H9 (cell line): Measurements from ENCODE around the gene PARP12. TPM values are rescaled to one million over a fixed set of nuclear protein-coding genes. Genes with fewer than 3 reads are reported as not detected.

Source experiments
- DNase-seq: peaks from one replicate; pipeline ENCODE4 v3.0.0-alpha.2; 2017
- H2AFZ ChIP-seq: one replicate; pipeline ENCODE4 v1.6.1; 2013; ENCODE audit warnings: mild to moderate bottlenecking, low read length, control low read depth, moderate library complexity
- H2AK5ac ChIP-seq: 2 replicates; pipeline ENCODE4 v1.6.1; 2013; ENCODE audit warnings: low read length, control low read depth, mixed read lengths; ENCODE audit not compliant: insufficient read length
- H2BK120ac ChIP-seq: one replicate; pipeline ENCODE4 v1.6.1; 2013; ENCODE audit warnings: low read depth, mild to moderate bottlenecking, low read length, control low read depth, inconsistent platforms; ENCODE audit not compliant: poor library complexity, severe bottlenecking
- H2BK12ac ChIP-seq: 2 replicates; pipeline ENCODE4 v1.6.1; 2013; ENCODE audit warnings: low read length, control low read depth, mixed read lengths, low read depth; ENCODE audit not compliant: insufficient read length
- H2BK15ac ChIP-seq: 2 replicates; pipeline ENCODE4 v1.6.1; 2013; ENCODE audit warnings: low read depth, low read length, control low read depth
- H2BK20ac ChIP-seq: one replicate; pipeline ENCODE4 v1.6.1; 2013; ENCODE audit warnings: low read depth, mild to moderate bottlenecking, low read length, control low read depth, inconsistent platforms; ENCODE audit not compliant: poor library complexity, severe bottlenecking
- H2BK5ac ChIP-seq: 2 replicates; pipeline ENCODE4 v1.6.1; 2013; ENCODE audit warnings: low read length, control low read depth, mixed read lengths; ENCODE audit not compliant: insufficient read length
- H3K14ac ChIP-seq: 2 replicates; pipeline ENCODE4 v1.6.1; 2013; ENCODE audit warnings: low read length, control low read depth; ENCODE audit not compliant: insufficient read depth
- H3K18ac ChIP-seq: 2 replicates; pipeline ENCODE4 v1.6.1; 2013; ENCODE audit warnings: low read depth, mild to moderate bottlenecking, mixed read lengths, low read length, control low read depth; ENCODE audit not compliant: insufficient read length
- H3K23ac ChIP-seq: 2 replicates; pipeline ENCODE4 v1.6.1; 2013; ENCODE audit warnings: low read length, control low read depth, mixed read lengths, low read depth; ENCODE audit not compliant: insufficient read length
- H3K23me2 ChIP-seq: 2 replicates; pipeline ENCODE4 v1.6.1; 2013; ENCODE audit warnings: low read depth, mild to moderate bottlenecking, mixed read lengths, low read length, control low read depth; ENCODE audit not compliant: insufficient read length, poor library complexity, severe bottlenecking
- H3K27ac ChIP-seq: 2 replicates; pipeline ENCODE4 v1.5.1; 2013; ENCODE audit warnings: low read length, control low read depth, mixed read lengths, low read depth; ENCODE audit not compliant: insufficient read length
- H3K27me3 ChIP-seq: 2 replicates; pipeline ENCODE4 v1.6.1; 2013; ENCODE audit warnings: low read length, control low read depth, inconsistent platforms; ENCODE audit not compliant: insufficient read depth
- H3K4ac ChIP-seq: 2 replicates; pipeline ENCODE4 v1.6.1; 2013; ENCODE audit warnings: low read depth, mild to moderate bottlenecking, control low read depth, inconsistent platforms, low read length, moderate library complexity
- H3K4me1 ChIP-seq: 2 replicates; pipeline ENCODE4 v1.6.1; 2013; ENCODE audit warnings: low read length, control low read depth, inconsistent platforms; ENCODE audit not compliant: insufficient read depth
- H3K4me2 ChIP-seq: 2 replicates; pipeline ENCODE4 v1.6.1; 2013; ENCODE audit warnings: low read length, control low read depth, mixed read lengths; ENCODE audit not compliant: insufficient read length, insufficient read depth
- H3K56ac ChIP-seq: 2 replicates; pipeline ENCODE4 v1.6.1; 2013; ENCODE audit warnings: low read depth, mild to moderate bottlenecking, mixed read lengths, low read length, control low read depth; ENCODE audit not compliant: insufficient read length
- H3K79me1 ChIP-seq: 2 replicates; pipeline ENCODE4 v1.6.1; 2013; ENCODE audit warnings: low read depth, mild to moderate bottlenecking, moderate library complexity, low read length, control low read depth, inconsistent platforms; ENCODE audit not compliant: insufficient read depth, poor library complexity, severe bottlenecking
- H3K79me2 ChIP-seq: 2 replicates; pipeline ENCODE4 v1.6.1; 2013; ENCODE audit warnings: low read length, control low read depth, inconsistent platforms; ENCODE audit not compliant: insufficient read depth
- H3K9ac ChIP-seq: 2 replicates; pipeline ENCODE4 v1.6.1; 2013; ENCODE audit warnings: low read length, control low read depth, mixed read lengths; ENCODE audit not compliant: insufficient read length; ENCODE audit errors: extremely low read depth
- H3K9me3 ChIP-seq: one replicate; pipeline ENCODE4 v1.6.1; 2013; ENCODE audit warnings: low read depth, low read length, inconsistent platforms; ENCODE audit not compliant: control insufficient read depth
- H3T11ph ChIP-seq: one replicate; pipeline ENCODE4 v1.6.1; 2013; ENCODE audit warnings: mild to moderate bottlenecking, low read length, control low read depth, inconsistent platforms
- H4K20me1 ChIP-seq: one replicate; pipeline ENCODE4 v1.6.1; 2013; ENCODE audit not compliant: control insufficient read depth, insufficient read length, insufficient read depth
- H4K5ac ChIP-seq: 2 replicates; pipeline ENCODE4 v1.6.1; 2013; ENCODE audit warnings: low read depth, mild to moderate bottlenecking, mixed read lengths, low read length, control low read depth; ENCODE audit not compliant: insufficient read length
- H4K8ac ChIP-seq: replicated peaks from 2 replicates; pipeline ENCODE4 v1.6.1; 2013; ENCODE audit warnings: low read length, control low read depth, mixed read lengths, low read depth; ENCODE audit not compliant: insufficient read length
- H4K91ac ChIP-seq: 2 replicates; pipeline ENCODE4 v1.6.1; 2013; ENCODE audit warnings: low read depth, mild to moderate bottlenecking, moderate library complexity, mixed read lengths, low read length, control low read depth; ENCODE audit not compliant: insufficient read length
- H3K27ac Mint-ChIP-seq, 3 experiments: 2 replicates in 2 of 3; 3 replicates in 1 of 3; pipeline ENCODE4 v1.8.0; 2020 to 2021; ENCODE audit warnings: mixed read lengths in 3 of 3, mild to moderate bottlenecking in 1 of 3, moderate library complexity in 1 of 3
- H3K27me3 Mint-ChIP-seq: 2 replicates; pipeline ENCODE4 v1.8.0; 2021; ENCODE audit warnings: low read depth, mild to moderate bottlenecking, moderate library complexity, mixed read lengths
- H3K36me3 Mint-ChIP-seq, 3 experiments: 2 replicates in 2 of 3; 3 replicates in 1 of 3; pipeline ENCODE4 v1.8.0; 2020 to 2021; ENCODE audit warnings: low read depth in 3 of 3, mixed read lengths in 3 of 3; ENCODE audit not compliant: insufficient read depth in 1 of 3
- H3K4me1 Mint-ChIP-seq, 2 experiments: 2 replicates each; pipeline ENCODE4 v1.8.0; 2020; ENCODE audit warnings: mixed read lengths in 2 of 2
- H3K4me3 Mint-ChIP-seq, 2 experiments: 2 replicates in 1 of 2; 3 replicates in 1 of 2; pipeline ENCODE4 v1.8.0; 2020 to 2021; ENCODE audit warnings: mild to moderate bottlenecking in 2 of 2, mixed read lengths in 2 of 2, moderate library complexity in 1 of 2
- H3K9me3 Mint-ChIP-seq, 2 experiments: 2 replicates in 1 of 2; 3 replicates in 1 of 2; pipeline ENCODE4 v1.8.0; 2020; ENCODE audit warnings: mild to moderate bottlenecking in 2 of 2, mixed read lengths in 2 of 2, moderate library complexity in 1 of 2
- WGBS: extraction: QIAGEN DNeasy Blood & Tissue Kit; methylation state at CpG from one replicate; pipeline ENCODE4 v1.1.7; 2013; ENCODE audit warnings: missing lambda C conversion rate, low lambda C conversion rate, mixed read lengths; ENCODE audit not compliant: insufficient read length; ENCODE audit errors: extremely low coverage; 5-methylcytosine and 5-hydroxymethylcytosine counted together
- total RNA-seq: library from RNA; stranded (reverse); gene quantifications from 2 replicates; pipeline ENCODE4 v1.2.1, GENCODE V29; 2021
- TF ChIP-seq, protein P1 (sequence below): fragments of 200-600 bp; sonication (generic); conservative IDR thresholded peaks from 3 replicates; pipeline ENCODE4 v1.8.0; 2021; ENCODE audit warnings: antibody characterized with exemption, mild to moderate bottlenecking

PARP12 gene
- total RNA-seq, 1 experiment from 2014 or later: 11.8 TPM

DNA sequence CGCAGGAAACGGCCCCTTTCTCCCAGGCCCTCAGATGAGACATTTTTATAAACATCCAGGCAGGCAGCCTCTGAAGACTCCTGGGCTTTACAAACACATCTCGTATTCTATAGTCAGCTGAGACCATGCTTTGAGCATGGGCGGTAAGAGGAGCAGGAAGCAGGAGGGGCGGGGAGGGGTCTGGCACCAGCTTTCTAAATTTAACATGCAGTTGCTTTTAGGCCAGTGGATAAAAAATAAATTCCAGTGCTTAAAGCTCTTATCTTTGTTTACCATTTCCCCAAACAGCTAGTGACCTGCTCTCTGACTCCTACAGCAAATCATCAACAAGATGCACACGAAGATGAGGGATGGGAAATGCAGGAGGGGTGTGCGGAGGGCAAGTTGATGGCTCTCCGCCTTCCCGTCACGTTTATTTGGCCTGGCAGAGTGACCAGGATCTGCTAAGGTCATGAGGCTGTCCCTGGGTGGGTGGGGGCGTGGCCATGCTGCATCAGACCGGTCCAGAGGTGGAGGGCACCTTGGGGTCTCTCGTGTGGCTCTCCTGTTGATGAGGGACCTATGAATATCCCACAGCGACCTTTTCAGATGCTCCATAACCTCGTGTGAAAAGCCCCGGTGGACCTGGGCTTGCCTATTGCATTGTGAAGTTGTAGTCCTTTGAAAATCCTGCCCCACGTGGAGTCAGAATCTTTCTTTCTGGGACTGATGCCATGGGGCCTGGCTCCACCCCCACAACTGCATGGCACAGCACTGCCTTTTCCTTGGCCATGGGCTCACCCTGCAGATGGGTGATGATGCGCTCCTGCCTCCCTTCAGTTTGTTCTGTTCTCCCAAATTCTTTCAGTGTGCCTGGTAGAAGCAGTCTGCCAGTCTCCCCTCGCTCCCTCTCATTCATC is 67.5 kb downstream of the PARP12 start:
- no peak overlapping the region for H3T11ph ChIP-seq
- no peak overlapping the region for H2BK12ac ChIP-seq
- no peak overlapping the region for H2AFZ ChIP-seq
- no peak overlapping the region for H3K27ac Mint-ChIP-seq
- no peaks in the 10 kb centered on the region for H3K9me3 Mint-ChIP-seq
- no peaks in the 10 kb centered on the region for H3K23me2 ChIP-seq
- no peak overlapping the region for H2BK120ac ChIP-seq
- H3K79me1 ChIP-seq: no peaks in the 10 kb centered on the region
- H2BK5ac ChIP-seq: no peak overlapping the region
- no peak overlapping the region for H3K14ac ChIP-seq
- H3K18ac ChIP-seq: no peak overlapping the region
- H3K4ac ChIP-seq: no peak overlapping the region
- H3K56ac ChIP-seq: no peak overlapping the region
- no peak overlapping the region for H4K91ac ChIP-seq
- no peaks in the 10 kb centered on the region for H3K36me3 Mint-ChIP-seq
- H3K4me2 ChIP-seq: no peak overlapping the region
- no peaks in the 10 kb centered on the region for H3K9me3 ChIP-seq
- H3K79me2 ChIP-seq: no peaks in the 10 kb centered on the region
- peaks cover under 1 to 4% of the 10 kb centered on the region in 2 experiments; a peak in 3 of 4 replicates for H3K4me1 Mint-ChIP-seq
- no peak overlapping the region for H4K5ac ChIP-seq
- H3K4me1 ChIP-seq: no peaks in the 10 kb centered on the region
- H3K23ac ChIP-seq: no peak overlapping the region
- no peak overlapping the region for H4K8ac ChIP-seq
- no peak overlapping the region for H3K27ac ChIP-seq
- H3K27me3 ChIP-seq: no peaks in the 10 kb centered on the region
- H3K9ac ChIP-seq: no peak overlapping the region
- DNase-seq: no peak
- no CpG with 5 or more reads among the region's 19 CpGs for WGBS
- no peaks in the 10 kb centered on the region for H4K20me1 ChIP-seq
- H3K4me3 Mint-ChIP-seq: no peak overlapping the region
- H2BK20ac ChIP-seq: no peak overlapping the region
- no peak overlapping the region for H2AK5ac ChIP-seq
- H3K27me3 Mint-ChIP-seq: peaks cover 3% of the 10 kb centered on the region; the same call in 1 of the 2 replicates
- H2BK15ac ChIP-seq: no peak overlapping the region
- TF ChIP-seq, protein P1, sequence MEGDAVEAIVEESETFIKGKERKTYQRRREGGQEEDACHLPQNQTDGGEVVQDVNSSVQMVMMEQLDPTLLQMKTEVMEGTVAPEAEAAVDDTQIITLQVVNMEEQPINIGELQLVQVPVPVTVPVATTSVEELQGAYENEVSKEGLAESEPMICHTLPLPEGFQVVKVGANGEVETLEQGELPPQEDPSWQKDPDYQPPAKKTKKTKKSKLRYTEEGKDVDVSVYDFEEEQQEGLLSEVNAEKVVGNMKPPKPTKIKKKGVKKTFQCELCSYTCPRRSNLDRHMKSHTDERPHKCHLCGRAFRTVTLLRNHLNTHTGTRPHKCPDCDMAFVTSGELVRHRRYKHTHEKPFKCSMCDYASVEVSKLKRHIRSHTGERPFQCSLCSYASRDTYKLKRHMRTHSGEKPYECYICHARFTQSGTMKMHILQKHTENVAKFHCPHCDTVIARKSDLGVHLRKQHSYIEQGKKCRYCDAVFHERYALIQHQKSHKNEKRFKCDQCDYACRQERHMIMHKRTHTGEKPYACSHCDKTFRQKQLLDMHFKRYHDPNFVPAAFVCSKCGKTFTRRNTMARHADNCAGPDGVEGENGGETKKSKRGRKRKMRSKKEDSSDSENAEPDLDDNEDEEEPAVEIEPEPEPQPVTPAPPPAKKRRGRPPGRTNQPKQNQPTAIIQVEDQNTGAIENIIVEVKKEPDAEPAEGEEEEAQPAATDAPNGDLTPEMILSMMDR: no peak
